Measurements from ENCODE around the gene JTB. TPM values are rescaled to one million over a fixed set of nuclear protein-coding genes. Genes with fewer than 3 reads are reported as not detected.
A peak's percentile ranks its signal among the peaks of the same experiment; 100 is the strongest.

JTB gene
- polyA plus RNA-seq, 3 donors, result 150 to 391 (median 312) TPM

GRCh38 chr1:153990468-153991150, 13.1 kb upstream of the JTB start, which contains the start of gene RPS27:
TSS of gene RPS27 (plus strand) at chr1:153990762. CDS start at chr1:153990797, 35 bp downstream.
- 0% methylated on average over 12 of the region's 36 CpGs for WGBS (ENCODE audit: insufficient coverage)
- Histone ChIP-seq H2AFZ (ENCODE audit: insufficient read depth, low read depth, low read length, poor library complexity, severe bottlenecking) (peak within 1 kb of the TSS; percentile 73), H3K4me3 (replicated peaks in 1 of 3; ENCODE audit: low read depth in 2 of 3, low read length in 3 of 3) (peak within 1 kb of the TSS; percentile 90 to 97 (median 95)), H3K79me2 (ENCODE audit: insufficient read depth, low read length) (peaks cover 20% of the 10 kb centered on the region), H3K9me3 (replicated peaks in 1 of 2; ENCODE audit: control insufficient read depth in 1 of 2, insufficient read depth in 1 of 2, low read length in 2 of 2) (no peaks in the 10 kb centered on the region), H4K20me1 (ENCODE audit: insufficient read depth, low read length) (no peaks in the 10 kb centered on the region), H3K27ac (ENCODE audit: low read depth in 1 of 2, low read length in 2 of 2) (peak within 1 kb of the TSS; percentile 85 to 100), H3K9ac (ENCODE audit: insufficient read depth, low read length, poor library complexity, severe bottlenecking) (peak within 1 kb of the TSS; percentile 97), H3K4me1 (ENCODE audit: control insufficient read depth in 1 of 2, insufficient read depth in 2 of 2, low read length in 2 of 2) (peaks cover 29 to 43% of the 10 kb centered on the region in 2 donors), H3K4me2 (replicated peaks; ENCODE audit: extremely low read depth, low read length, poor library complexity, severe bottlenecking) (peak within 1 kb of the TSS; percentile 88), H3K27me3 (ENCODE audit: control insufficient read depth in 2 of 2, insufficient read depth in 2 of 2, low read length in 2 of 2) (no peaks in the 10 kb centered on the region), H3K36me3 (replicated peaks in 1 of 2; ENCODE audit: control insufficient read depth in 1 of 2, insufficient read depth in 2 of 2, low read length in 2 of 2) (peaks cover 15 to 40% of the 10 kb centered on the region in 2 donors)
- intact Hi-C loops (cut with micrococcal nuclease), result loop anchor here in 1 of 2 donors (5.0 kb wide), 1 partner anchor 282 kb away; the partner anchor contains the start of gene HAX1
- Mint-ChIP-seq H3K36me3 (peaks cover 23 to 41% of the 10 kb centered on the region in 2 donors), H3K27ac (peak within 1 kb of the TSS; percentile 98 to 100 (median 100)), H3K4me3 (peak within 1 kb of the TSS; percentile 91 to 97), H3K27me3 (ENCODE audit: low read depth in 3 of 3) (peaks cover 0 to 2% (median 0%) of the 10 kb centered on the region in 3 donors), H3K9me3 (peaks cover 0 to 2% (median 0%) of the 10 kb centered on the region in 7 donors), H3K4me1 (peaks cover 35% of the 10 kb centered on the region)
- DNase-seq, result peak; percentile 96 to 99 (median 99)
- TF ChIP-seq CTCF (IDR thresholded peaks at IDR 0.05), result no peak

- Histone ChIP-seq H3K4me2 (replicated peaks; ENCODE audit: extremely low read depth, low read length, poor library complexity, severe bottlenecking) (no peak overlapping the region), H3K4me1 (ENCODE audit: control insufficient read depth in 1 of 2, insufficient read depth in 2 of 2, low read length in 2 of 2) (peaks cover 43 to 55% of the 10 kb centered on the region in 2 donors), H2AFZ (ENCODE audit: insufficient read depth, low read depth, low read length, poor library complexity, severe bottlenecking) (no peak overlapping the region), H3K9me3 (replicated peaks in 1 of 2; ENCODE audit: control insufficient read depth in 1 of 2, insufficient read depth in 1 of 2, low read length in 2 of 2) (no peaks in the 10 kb centered on the region), H3K9ac (ENCODE audit: insufficient read depth, low read length, poor library complexity, severe bottlenecking) (no peak overlapping the region), H3K36me3 (replicated peaks in 1 of 2; ENCODE audit: control insufficient read depth in 1 of 2, insufficient read depth in 2 of 2, low read length in 2 of 2) (peaks cover 8 to 11% of the 10 kb centered on the region in 2 donors), H4K20me1 (ENCODE audit: insufficient read depth, low read length) (no peaks in the 10 kb centered on the region), H3K27ac (ENCODE audit: low read depth in 1 of 2, low read length in 2 of 2) (no peak overlapping the region), H3K27me3 (ENCODE audit: control insufficient read depth in 2 of 2, insufficient read depth in 2 of 2, low read length in 2 of 2) (no peaks in the 10 kb centered on the region), H3K79me2 (ENCODE audit: insufficient read depth, low read length) (peaks cover 20% of the 10 kb centered on the region), H3K4me3 (replicated peaks in 1 of 3; ENCODE audit: low read depth in 2 of 3, low read length in 3 of 3) (no peak overlapping the region)
- Mint-ChIP-seq H3K27me3 (ENCODE audit: low read depth in 3 of 3) (peaks cover 2 to 6% (median 2%) of the 10 kb centered on the region in 3 donors), H3K27ac (peak overlapping the region in 4 of 7 donors; percentile 2 to 85 (median 80)), H3K36me3 (peaks cover 12 to 14% of the 10 kb centered on the region in 2 donors), H3K4me1 (peaks cover 49% of the 10 kb centered on the region), H3K9me3 (peaks cover 0 to 2% (median 0%) of the 10 kb centered on the region in 7 donors), H3K4me3 (no peak overlapping the region)
- WGBS (ENCODE audit: insufficient coverage), result 100% methylated on average over 1 of the region's 8 CpGs
- intact Hi-C loops (cut with micrococcal nuclease), result loop anchor here (2.0 to 5.0 kb wide), 5 partner anchors 65 to 477 kb away; partner anchors contain the start of genes GATAD2B (in 1 of the 2) and NPR1 (in 1 of the 2)
- TF ChIP-seq CTCF (IDR thresholded peaks at IDR 0.05), result no peak
- no peak for DNase-seq
These were observed 10.1 kb upstream of the JTB start for GRCh38 chr1:153987621-153988020.
